Islet of Langerhans (tissue), 1 donor: ENCODE measurements around the gene CDC42BPB.
"Not testable (repeated sequence)": the region's sequence is repeated elsewhere in the genome, so short reads cannot be mapped to it uniquely, and the experiment has no call there.

Source experiments
- FAIRE-seq: peaks from one replicate; lab custom pipeline; 2011; peaks lifted over from hg19 to GRCh38; lab: Jason Lieb, UNC

Gene CDC42BPB

DNA sequence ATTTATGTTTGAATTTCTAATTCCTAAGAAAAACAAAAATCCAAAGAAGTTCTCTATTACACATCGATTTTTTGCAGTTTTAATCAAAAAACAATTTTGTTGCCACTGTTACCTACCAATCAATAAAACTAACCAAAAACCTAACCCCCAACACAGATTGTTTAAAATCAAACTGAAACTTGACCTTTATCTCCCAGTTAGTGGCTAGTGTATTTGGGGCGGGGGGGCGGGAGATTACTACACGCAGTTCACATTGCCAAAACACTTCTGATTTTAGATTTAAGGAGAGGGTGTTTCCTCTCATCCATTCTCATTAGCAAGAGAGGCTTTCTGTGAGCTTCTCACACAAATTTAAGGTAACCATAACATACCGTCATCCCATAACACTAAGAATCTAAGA is 6.4 kb downstream of the CDC42BPB start:
- peak; percentile 78 for FAIRE-seq

DNA sequence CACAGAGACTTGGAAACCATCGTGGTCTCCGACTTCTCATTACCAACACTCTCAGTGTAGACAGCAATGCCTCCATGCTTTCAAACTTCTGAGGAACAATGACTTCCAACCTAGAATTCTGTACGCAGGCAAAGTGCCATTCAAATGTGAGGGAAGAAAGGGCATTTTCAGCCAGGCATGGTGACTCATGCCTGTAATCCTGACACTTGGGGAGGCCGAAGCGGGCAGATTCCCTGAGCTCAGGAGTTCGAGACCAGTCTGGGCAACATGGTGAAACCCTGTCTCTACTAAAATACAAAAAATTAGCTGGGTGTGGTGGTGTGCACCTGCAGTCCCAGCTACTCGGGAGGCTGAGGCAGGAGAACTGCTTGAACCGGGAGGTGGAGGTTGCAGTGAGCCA is 9.9 kb downstream of the CDC42BPB start:
- not testable (repeated sequence) for FAIRE-seq

DNA sequence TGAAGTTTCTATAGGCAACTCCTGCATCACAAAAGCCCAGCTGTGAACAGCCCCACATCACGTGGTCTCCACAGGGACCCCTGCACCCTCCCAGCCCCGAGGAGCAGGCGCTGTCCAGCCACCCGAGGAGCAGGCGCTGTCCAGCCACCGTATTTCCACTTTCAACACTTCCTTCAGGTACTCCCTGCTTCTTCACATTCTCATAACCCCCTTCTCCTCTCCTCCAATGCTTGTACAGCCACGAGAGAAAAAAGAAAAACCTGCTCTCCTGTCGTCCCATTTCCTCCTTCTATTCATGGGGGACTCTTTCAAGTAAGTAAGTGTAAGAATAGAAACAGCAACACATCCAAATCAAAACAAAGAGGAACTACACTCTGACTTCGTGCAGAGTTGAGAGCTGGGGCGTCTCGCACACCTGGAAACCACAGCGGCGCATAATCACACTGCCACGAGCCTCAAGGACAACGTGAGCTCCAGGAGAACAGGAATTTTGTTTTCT is 11.9 kb downstream of the CDC42BPB start:
- FAIRE-seq = no peak

DNA sequence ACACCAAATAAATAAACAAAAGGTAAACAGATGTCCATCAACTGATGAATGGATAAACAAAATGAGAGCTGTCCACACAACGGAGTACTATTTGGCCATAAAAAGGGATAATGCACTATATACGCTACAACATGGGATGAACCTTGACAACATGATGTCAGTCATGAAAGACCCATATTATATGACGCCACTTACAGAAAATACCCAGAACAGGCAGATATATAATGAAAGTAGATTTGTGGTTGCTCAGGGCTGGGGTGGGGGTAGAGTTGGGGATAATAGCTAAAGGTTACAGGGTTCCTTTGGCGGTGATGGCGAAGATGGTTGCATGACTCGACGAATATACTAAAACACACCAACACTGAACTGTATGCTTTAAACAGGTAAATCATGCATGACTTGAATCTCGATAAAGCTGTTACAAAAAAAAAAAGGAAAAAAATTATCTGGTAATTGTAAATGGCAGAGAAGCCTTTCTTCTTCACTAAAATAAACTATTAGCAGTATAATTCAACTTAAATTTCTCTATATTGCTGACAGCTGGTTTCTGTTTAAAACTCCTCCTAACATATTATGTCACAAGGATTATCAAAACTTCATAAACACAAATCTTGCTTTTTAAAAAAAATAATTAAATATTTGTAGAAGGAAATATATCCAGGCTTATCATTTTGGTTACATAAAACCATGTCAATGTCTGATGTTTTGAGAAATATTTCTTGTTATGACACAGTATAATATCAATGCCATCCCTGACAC is 13.9 kb downstream of the CDC42BPB start:
- FAIRE-seq = peak; percentile 33

DNA sequence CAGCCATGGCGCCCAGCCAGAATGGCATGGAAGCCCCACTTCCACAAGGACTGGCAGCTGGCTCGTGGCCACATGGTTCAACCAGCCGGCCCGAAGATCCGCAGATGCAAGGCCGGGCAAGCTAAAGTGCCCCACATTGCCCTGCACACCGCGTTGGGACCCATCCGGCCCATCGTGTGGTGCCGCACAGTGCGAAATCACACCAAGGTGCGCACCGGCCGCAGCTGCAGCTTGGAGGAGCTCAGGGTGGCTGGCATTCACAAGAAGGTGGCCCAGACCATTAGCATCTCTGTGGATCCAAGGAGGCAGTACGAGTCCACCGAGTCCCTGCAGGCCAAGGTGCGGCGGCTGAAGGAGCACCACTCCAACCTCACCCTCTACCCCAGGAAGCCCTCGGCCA is 15.9 kb downstream of the CDC42BPB start:
- FAIRE-seq = no peak

DNA sequence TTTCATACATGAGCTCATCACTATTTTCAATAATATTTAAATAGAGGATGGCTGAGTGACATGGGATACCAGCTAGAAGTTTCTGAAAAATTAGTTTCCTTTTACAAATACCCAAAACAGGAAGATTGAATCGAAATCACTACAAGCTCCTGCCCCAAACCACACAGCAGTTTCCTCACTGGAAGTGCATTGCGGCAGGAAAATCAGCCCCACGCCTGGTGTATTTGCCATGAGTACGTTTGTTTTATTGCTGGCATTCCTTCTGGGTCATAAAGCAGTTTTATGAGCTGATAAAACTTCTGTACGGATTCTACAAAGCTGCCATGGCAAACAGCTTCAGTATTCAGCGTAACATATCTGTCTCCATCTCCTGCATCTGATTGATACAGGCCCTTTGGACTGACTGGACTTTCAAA is 23.7 kb downstream of the CDC42BPB start:
- FAIRE-seq = peak; percentile 9

DNA sequence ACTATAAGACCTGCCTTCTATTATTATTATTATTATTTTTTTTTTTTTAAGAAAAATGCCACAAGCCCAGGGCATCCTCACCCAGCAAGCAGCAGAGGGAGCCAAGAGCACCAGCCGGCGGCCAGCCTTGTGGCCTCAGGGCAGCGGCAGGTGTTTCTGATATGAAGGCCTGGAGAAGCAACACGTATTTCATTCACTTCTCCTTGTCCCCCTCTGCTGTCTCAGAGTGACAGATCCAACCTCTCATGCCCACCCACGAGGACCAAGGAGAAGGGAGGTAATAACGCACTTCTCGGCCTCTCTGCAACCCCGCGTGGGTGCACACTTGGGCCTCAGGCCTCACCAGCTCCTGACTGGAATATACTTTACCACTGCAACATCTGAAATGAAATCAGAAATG is 25.4 kb downstream of the CDC42BPB start:
- no peak for FAIRE-seq

DNA sequence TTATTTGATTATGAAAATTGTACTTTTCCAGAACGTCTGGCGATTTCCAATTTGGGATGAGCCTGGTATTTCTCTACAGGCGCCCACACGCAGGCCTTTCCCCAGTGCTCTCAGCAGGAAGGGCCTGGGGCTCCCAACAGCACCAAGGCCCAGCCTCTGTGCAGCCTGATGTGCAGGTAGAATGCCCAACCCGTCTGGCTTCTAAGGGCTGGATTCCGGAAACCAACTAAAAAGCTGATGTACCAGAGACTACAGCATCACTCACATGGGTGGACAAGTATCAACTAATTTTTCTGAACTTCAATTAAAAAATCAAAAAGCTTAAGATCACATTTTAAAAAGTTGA is 25.8 kb downstream of the CDC42BPB start:
- no peak for FAIRE-seq

DNA sequence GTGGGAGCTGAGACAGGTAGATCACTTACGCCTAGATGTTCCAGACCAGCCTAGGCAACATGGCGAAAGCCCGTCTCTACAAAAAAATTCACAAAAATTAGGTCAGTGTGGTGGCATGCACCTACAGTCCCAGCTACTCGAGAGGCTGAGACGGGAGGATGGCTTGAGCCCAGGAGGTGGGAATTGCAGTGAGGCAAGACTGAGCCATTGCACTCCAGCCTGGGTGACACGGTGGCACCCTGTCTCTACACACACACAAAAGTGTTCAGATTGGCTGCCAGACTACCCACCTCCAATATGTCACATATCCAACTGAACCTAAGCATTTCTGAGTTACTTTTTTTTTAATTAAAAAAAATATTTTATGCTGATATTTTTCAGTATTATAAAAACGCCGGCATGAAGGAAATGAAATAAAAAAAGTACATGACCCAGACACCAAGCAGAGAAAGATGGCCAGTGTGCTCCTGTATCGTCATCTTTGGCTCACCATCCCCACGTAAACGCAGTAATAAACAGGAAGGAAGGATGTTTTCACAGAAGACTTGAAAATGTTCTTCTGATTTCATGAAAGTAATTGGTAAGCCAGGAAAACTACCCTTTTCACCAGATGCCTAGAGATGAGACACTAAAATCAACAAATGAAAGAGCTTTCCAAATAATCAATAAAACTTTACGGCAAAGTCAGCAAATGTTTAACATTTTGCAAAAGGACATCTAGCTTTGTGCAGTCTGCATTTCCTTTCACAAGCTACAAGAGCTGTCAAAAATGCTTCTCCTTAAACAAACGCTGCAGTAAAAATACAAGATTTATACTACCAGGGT is 26.4 kb downstream of the CDC42BPB start:
- FAIRE-seq = no peak

DNA sequence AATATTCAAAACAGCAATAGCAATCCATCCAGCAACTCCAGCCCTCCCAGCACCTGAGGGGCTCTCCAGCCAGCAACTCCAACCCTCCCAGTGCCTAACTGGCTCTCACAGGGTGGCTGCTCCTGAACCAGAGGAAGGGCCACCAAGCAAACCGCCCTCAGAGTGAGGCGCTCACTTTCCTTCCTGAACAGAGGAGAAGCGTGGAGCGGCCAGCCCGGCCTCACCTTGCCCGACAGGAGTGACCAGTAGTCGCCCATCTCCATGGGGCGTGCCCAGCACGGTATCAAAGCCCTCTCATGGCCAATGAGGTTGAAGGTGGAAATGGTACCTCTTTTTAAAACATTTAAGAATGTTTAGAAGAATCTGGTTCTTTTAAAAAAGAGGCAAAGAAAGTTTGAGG is 27.4 kb downstream of the CDC42BPB start:
- FAIRE-seq = no peak

DNA sequence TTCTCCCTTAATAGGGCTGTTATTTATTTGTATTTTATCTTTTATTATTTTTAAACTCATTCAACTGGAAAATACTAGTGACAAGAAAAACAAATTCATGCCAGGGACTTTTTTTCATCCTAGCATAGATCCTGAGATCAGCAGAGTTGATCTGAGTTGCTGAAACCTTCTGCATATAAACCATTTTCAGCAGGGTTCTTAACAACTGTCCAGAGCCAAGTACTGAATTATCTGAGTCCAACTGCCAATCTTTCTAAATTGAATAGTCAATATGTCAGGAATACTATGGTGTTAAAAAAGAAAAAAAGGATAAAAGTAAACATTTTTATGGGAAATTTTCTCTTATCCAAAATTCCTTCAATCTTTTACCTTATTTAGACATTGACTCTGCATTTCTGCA is 28.6 kb downstream of the CDC42BPB start:
- FAIRE-seq = no peak

DNA sequence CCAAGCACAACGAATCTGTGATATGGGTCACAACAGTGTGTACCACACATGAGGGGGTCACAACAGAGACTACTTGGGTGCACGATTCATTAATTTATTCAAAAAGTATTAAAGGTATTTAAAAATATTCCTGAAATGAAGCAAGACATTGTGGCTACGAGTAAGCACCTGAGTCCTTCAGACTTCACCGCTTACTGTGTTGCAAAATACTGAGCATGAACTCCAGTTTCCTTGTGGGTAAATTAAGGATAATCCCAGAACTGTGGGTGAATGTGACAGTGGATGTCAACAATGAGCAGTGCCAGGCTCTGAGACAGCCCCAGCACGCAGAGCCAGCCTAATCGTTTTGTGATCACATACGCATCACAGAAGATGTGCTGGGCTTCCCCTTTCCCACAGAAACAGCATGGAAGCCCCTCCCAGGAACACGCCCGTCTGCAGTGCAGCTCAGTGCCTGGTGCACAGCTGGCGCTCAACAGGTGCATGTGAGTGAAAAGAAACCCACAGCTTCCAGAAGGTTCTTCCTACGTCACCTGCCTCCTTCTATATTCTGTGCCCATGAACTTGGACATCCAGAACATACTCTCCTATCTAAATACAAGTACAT is 29.1 kb downstream of the CDC42BPB start:
- no peak for FAIRE-seq

DNA sequence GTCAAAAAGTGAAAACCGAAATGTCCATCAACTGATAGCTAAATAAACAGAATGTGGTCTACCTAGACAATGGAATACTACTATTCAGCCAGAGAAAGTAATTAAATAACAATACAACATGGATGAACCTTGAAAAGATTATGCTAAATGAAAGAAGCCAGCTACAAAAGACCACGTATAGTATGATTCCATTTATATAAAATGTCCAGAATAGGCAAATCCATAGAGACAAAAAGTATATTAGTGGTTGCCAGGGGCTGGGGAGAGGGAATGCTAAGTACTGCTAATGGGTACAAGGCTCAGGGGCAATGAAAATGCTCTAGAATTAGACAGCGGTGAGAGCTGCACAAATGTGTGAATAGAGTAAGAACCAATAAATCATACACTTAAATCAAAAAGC is 29.9 kb downstream of the CDC42BPB start:
- no peak for FAIRE-seq

DNA sequence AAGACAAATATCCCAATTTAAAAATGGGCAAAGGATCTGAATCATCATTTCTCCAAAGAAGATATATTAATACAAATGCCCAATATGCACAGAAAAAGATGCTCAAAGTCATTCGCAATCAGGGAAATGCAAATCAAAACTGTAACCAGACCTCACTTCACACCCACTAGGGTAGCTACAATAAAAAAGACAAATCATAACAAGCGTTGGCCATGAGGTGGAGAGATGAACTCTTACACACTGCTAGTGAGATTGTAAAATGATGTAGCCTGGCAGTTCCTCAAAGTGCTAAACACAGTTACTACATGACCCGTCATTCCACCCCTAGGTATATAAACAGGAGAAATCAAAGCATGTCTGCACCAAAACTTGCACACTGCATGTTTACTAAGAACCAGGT is 30.4 kb downstream of the CDC42BPB start:
- no peak for FAIRE-seq

DNA sequence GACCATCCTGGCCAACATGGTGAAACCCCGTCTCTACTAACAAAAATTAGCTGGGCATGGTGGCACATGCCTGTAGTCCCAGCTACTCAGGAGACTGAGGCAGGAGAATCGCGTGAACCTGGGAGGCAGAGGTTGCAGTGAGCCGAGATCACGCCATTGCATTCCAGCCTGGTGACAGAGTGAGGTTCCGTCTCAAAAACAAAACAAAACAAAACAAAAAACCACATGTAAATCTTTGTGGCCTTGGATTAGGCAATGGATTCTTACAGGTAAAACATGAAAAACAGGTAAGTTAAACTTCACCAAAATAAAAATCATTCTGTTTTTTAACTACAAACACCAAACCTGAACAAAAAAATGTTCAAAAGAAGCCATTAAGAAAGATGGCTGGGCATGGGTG is 31.2 kb downstream of the CDC42BPB start:
- FAIRE-seq = not testable (repeated sequence)

DNA sequence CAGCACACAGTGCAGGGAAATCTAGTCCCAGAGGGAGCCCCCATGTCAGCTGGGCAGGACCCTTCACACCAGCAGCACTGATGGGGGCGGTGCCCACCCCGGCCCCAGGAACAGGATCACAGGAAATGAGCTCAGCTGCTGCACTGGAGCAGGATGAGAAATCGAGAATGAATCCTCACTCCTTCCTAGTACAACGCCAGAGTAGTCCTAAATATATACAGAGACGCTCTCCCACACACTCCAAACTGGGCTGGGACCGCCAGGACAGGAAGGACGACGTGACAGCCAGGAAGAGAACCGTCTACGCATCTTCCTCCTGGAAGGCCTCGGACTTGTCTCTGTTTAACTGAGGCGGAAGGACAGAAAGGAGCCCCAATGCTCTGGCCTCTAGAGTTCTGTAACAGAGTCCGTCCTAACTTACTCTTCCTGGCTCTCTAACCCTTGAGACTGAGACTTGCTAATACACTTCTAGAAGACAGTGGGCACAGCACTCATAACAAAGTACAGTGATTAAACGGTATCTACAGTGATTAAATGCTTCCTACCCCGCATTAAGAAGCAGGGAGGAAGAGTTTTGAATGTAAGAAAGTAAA is 33.4 kb downstream of the CDC42BPB start:
- no peak for FAIRE-seq

DNA sequence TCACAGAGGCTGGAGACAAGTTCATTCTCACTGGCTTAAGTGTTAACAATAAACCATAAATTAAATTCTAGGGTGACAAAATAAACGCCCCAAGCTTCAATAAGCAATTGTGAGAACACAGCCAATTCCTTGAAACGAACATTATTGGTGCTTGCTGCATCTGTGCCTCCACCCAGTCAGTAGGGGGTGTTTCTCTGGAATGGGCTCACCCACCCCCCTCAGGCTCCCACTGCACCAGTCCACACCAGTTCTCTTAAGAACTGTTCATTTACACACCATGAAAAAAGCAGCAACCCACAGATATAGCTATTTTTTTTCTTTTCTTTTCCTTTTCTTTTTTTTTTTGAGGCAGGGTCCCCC is 34.7 kb downstream of the CDC42BPB start:
- no peak for FAIRE-seq

DNA sequence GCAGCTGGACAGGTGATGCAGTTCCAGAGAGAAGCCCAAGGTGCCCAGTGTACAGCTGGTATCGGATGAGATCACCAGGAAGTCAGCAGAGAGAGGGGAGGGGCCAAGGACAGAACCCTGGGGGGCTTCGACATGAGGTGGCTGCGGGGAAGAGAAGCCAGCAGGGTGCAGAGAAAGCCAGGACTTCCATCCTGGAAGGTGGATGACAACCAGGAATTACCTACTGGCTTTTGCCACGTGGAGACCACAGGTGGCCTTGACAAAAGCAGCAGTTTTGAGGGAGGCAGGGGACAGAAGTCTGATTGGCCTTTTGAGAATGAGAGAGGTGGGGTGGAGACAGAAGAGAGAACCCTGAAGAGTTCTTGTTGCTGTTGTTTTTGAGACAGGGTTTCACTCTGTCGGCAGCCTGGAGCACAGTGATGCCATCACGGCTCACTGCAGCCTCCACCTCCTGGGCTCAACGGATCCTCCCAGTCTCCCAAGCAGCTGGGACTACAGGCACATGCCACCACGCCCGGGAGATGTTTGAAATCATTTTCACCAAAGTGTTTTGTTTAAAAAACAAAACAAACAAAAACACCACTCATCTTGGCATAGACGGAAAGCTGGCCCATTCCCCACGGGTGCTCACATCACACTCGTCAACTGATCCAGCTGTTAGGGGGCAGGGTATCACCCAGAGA is 35.2 kb downstream of the CDC42BPB start:
- FAIRE-seq = no peak

DNA sequence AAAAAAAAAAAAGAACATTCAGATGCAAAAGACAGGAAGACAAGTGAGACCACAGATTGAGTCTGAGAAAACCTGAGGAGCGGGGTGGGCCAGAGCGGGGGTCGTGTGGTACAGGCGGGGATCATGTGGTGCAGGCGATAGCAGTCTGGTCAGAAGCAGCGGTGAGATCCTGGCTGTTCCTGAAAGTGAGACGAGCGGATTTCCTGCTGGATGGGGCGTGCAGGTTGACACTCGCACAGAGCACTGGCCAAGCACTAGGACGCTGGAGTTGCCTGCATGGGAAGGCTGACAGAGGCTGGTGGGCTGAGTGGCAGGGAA is 35.7 kb downstream of the CDC42BPB start:
- FAIRE-seq = no peak

DNA sequence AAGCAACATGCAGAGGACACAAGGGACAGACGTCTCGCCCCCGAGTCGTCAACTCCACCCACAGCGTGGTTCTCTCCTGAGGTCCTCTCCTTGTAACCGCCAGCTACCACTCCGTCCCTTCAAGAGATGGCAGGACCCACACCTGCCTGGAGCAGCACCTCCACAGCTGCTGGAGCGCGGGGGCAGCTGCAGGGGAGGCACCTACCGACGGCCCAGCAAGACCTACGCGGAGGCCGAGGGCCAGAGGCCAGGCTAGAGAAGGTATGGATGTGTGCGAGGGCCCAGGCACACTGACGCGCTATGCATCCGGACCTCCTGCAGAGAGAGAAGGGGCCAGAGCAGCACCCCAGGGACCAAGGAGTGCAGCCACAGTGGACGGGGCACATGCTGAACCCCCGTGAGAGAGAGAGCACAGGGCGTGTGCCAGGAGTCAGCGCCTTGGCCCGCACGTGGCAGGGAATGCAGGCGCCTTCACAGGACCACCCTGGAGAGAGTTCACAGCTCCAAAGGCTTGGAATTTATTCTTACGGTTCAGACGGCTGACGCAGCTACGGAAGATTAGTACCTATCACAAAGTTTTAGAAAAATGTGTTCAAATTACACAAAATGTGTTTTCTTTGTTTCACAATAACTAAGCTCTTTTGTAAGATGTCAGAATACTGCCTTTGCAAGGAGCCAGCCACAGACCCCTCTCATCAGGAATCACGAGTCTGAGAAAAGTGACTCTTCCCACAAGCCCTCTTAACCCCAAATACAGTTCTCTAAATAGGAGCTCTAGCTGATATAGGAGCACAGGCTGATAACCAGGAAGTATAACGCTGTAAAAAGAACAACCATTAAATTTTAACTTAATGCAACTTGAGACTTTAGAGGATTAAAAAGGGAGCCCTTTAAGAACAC is 36.8 kb downstream of the CDC42BPB start:
- no peak for FAIRE-seq

DNA sequence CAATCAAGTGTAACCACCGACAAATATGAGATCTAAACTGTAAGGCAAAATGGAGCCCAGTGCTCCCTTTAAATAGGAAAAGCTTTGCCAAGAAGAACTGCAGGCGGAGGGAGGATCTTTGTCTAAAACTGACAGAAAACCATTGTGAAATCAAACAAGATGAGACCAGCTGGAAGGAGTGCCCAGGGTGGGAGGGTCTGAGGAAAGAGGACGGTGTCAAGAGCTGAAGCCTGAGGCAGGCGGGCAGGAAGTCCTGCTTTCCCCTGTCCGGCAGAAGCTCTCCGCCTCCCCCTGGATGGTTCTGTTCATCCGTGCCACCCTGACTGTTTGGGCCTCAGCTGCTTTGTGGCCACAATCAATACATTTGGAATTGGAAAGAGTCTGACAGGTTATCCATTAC is 37.5 kb downstream of the CDC42BPB start:
- no peak for FAIRE-seq
